HG02884 (cell line): ENCODE measurements around the gene ST3GAL6.

Experiments used
- ATAC-seq: cut with Tn5 transposase; IDR thresholded peaks from one replicate; pipeline ENCODE4 v1.9.1; 2021; ENCODE audit warnings: mild to moderate bottlenecking, moderate library complexity; ENCODE audit not compliant: unreplicated experiment

Gene ST3GAL6

DNA sequence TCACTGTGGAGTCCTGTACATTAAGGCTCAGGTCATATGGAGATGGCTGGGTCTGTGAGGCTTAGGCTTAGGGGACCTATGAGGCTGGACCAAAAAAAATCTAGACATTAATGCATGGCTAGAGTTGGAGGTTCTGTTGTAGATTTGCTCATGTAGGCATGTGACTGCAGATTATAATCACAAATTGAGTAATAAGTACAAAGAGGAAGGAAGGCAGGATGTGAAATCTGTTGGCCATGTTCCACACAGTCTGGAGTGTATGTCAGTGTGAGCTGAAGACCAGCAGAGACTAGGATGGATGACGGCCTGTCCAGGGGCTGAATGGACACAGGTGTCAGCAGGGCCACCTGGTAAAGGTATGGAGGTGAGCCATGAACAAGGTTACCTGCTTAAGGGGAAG, at the start of gene ST3GAL6:
TSS of gene ST3GAL6 (plus strand) at position 265 of the 400 bp plus-strand sequence. CDS start 5,101 bp downstream, outside the sequence.
- peak; percentile 53 for ATAC-seq

- no peak for ATAC-seq
These were observed 49.2 kb upstream of the ST3GAL6 start for GRCh38 chr3:98713984-98714383.

GRCh38 chr3:98717584-98717983, 45.6 kb upstream of the ST3GAL6 start:
- no peak for ATAC-seq

DNA sequence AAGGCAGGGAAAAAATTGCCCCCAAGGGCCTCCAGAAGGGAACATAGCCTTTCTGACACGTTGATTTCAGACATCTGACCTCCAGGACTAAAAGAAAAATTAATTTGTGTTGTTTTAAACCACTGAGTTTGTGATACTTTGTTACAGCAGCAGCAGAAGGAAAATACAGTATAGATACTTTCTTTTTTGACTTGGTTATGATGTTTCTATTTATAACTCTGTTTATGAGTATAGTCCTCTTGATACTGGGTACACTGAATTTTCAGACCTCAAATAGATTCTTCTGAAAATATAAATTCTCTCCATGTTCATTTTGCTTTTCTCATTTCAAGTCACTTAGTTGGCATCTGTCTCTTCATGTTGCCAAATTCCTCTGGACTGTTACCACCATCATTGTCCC, 44.4 kb upstream of the ST3GAL6 start:
- no peak for ATAC-seq

GRCh38 chr3:98721776-98722175, 41.4 kb upstream of the ST3GAL6 start:
- no peak for ATAC-seq

- ATAC-seq: no peak
These were observed 40.8 kb upstream of the ST3GAL6 start for GRCh38 chr3:98722389-98722788.

GRCh38 chr3:98725352-98725751, 37.8 kb upstream of the ST3GAL6 start:
- no peak for ATAC-seq

DNA sequence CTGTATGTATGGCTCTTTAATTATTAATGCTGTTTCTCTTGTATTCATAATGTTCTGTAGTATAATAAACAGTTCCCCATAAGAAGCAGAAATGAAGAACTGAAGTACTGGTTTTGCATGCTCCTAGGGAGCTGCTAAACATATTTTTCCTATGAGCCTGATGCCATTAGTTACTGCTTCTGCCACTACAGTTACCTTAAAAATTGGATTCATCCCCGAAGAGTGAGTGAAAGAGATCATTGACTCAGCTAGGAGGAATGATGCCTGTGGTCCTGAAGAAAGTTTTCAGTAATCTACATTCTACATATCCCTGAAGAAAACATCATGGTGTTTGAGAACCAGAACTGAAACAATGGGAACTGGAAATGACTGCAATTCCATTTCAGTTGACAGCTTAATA, 37.1 kb upstream of the ST3GAL6 start:
- no peak for ATAC-seq

- ATAC-seq: no peak
These were observed 35.5 kb upstream of the ST3GAL6 start for GRCh38 chr3:98727638-98728037.

DNA sequence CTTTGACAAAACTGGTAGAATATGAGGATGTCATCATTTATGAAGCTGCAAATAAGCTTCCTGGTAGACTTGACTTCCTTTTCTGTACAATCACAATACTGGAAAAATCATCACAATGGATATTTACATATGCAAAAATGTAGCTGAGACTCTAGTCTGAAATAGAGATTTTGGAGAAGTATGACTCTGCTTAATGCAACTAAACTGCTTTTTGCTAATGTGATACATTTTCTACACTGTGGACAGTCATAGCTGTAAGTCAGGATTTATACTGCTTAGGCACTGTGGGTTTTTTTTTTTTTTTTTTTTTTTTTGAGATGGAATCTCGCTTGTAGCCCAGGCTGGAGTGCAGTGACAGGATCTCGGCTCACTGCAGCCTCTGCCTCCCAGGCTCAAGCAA, 34.5 kb upstream of the ST3GAL6 start:
- no peak for ATAC-seq

DNA sequence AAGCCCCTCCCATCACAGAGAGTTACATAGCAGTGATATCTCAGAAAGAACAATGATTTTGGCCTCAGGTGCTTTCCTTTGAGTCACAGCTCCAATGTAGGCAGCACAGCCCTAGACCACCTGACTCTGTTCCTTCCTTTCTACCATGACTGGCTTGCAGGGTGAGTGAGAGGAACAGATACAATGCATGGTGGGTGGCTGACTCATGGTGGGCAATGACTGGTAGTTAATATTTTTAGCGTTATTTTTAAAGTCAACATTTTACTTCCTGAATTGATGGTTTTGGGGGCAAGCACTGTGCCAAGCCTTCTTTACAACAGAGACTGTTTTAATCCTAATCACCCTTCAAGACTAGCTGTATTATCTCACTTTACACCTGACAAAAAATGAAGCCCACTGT, 32.8 kb upstream of the ST3GAL6 start:
- ATAC-seq: peak; percentile 47

- no peak for ATAC-seq
These were observed 32.1 kb upstream of the ST3GAL6 start for GRCh38 chr3:98730886-98731537.

DNA sequence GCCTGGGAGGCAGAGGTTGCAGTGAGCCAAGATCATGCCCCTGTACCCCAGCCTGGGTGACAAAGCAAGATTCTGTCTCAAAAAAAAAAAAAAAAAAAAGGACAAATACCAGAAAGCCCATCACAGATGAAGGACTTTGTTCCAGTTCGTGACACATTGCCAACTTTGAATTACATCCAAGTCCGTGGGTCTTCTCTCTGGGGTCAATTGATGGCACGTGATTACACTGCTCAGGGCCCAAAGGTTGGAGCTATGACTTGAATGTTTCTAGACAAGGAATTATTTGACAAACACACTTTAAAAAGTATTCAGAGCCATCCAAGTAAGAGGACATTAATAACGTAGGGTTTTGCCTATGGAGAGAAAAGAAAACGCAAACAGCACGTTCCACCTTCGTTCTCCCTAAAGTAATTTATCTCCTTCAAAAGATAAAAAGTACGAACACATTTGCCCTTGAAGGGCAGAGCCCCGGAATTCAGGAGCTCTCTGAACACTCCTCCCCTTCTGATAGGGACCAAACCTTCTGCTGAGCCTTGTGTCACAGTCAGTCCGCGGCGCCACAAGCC, 31.3 kb upstream of the ST3GAL6 start:
- ATAC-seq: peak; percentile 44

DNA sequence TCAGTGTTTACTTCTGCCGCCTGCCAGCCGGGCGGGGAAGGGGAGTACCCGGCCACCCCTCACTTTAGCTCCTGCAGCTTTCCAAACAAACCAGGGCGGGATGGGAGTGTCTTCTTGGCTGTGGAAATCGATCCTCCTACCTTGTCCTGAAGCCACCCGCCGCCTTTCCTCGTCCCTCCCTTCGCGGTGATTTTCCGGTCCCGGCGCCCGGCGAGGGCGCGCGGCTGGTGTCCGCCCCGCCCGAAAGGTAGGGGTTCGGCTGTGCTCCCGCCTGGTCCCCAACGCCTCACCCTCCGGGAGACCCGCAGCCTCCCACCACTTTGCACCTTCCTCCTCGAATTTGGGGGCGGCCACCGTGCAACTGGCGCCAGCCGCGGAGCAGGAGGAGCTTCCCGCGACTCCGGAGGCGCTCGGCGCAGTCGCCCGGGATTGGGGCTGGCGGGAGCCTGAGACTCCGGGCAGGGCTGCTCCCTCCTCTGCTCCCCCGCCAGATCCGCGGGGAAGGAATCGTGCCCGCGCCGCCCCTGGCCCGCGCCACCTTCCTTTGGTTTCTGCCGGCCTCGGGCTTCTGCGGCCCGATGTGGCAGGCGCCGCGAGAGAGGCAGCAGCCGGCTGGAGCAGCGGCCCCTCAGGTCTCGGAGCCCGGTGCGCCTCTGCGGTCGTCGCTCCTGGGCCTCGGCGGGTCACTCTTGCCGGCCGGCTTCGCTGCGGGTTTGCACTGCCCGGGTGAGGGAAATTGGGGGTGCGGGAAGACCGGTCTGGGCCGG, 30.7 kb upstream of the ST3GAL6 start:
- peak; percentile 28 for ATAC-seq

GRCh38 chr3:98733053-98733811, 29.9 kb upstream of the ST3GAL6 start:
- ATAC-seq: peak; percentile 16

- no peak for ATAC-seq
These were observed 29.3 kb upstream of the ST3GAL6 start for GRCh38 chr3:98733812-98734281.

GRCh38 chr3:98734306-98734705, 28.8 kb upstream of the ST3GAL6 start:
- ATAC-seq: no peak

DNA sequence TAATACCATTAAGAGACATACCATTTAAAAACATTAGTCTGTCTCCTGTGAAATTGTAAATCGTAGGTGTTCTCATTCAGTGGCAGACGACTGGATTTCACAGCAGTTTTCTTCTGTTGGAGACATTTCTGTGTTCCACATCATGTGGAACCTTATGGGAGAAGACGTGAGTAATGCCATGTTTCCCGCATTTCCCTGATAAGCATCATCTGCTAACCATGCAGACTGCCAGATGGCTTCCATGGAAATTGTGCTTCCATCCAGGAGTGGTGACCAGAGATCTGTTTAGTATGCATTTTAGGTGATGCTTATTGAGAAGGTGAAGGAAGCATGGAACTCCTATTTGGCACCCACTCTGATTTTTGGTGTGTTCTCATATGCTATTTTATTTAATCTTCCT, 28.4 kb upstream of the ST3GAL6 start:
- no peak for ATAC-seq

GRCh38 chr3:98735296-98735695, 27.8 kb upstream of the ST3GAL6 start:
- ATAC-seq: no peak

DNA sequence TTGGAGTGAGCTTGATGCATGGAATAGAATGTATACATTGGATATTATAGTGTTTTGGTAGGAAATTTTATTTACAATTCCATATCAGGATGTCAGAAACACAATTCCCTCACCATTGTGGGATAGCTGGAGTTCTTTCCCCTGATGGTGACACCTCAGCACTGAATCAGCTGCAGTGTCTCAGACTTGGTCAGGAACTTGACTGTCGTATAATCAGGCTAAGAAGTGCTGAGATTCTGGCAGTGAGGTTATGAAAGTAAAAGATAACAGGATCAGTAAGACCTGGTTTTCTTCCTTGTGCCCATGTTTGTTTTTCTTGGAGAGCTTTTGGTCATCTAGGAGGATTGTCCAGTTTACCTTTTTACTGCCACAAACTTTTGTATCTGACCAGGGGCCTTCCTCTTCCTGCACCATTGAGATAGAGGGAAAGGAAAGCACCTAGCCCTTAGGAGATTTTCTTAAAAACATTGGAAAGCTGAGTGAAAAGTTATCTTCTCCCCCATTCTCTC, 27.3 kb upstream of the ST3GAL6 start:
- no peak for ATAC-seq

DNA sequence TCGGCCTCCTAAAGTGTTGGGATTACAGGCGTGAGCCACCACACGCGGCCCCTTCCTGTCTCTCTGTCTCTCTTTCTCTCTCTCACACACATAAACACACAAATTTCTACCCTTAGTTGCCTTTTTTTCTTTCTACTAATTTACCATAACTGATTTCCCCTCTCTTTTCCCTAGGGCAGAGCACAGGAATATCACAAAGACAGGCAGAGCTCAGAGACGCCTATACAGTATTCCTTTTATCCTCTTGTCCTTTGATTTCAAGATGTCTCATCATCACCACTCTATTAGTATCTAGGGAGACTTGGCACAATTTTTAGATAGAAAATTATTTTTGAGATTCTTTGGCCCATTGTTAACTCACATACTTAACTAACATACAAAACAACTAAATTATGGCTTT, 25.8 kb upstream of the ST3GAL6 start:
- ATAC-seq: no peak
